H1 (cell line): Measurements from ENCODE around the gene OSM. TPM values are rescaled to one million over a fixed set of nuclear protein-coding genes. Genes with fewer than 3 reads are reported as not detected.

Experiments used
- CTCF ChIA-PET: fragments of 300-600 bp; sonication (Branson Sonifier 250); formaldehyde crosslinking; loops from one replicate; lab custom pipeline; 2021; ENCODE audit not compliant: partially characterized antibody; lab: Charles Lee
- POLR2A ChIA-PET: fragments of 300-600 bp; sonication (Branson Sonifier 250); formaldehyde crosslinking; loops from one replicate; lab custom pipeline; 2021; ENCODE audit warnings: inconsistent platforms; ENCODE audit not compliant: partially characterized antibody; lab: Charles Lee
- DNase-seq, 2 experiments: peaks; one replicate each; pipeline versions ENCODE4 v3.0.0 to v3.0.0-alpha.2; 2010 to 2022; ENCODE audit warnings: low spot score in 2 of 2, low read depth in 1 of 2, mixed read lengths in 1 of 2
- FAIRE-seq: peaks from 2 replicates; lab custom pipeline; 2011; peaks lifted over from hg19 to GRCh38; lab: Jason Lieb, UNC
- H2AFZ ChIP-seq: 2 replicates; pipeline ENCODE4 v1.8.1; 2012; ENCODE audit warnings: low read length, inconsistent platforms
- H2AK5ac ChIP-seq: 2 replicates; pipeline ENCODE4 v1.6.1; 2013; ENCODE audit warnings: low read depth, low read length
- H2BK120ac ChIP-seq: replicated peaks from 2 replicates; pipeline ENCODE3; 2013; ENCODE audit warnings: low read depth, low read length, inconsistent platforms
- H2BK12ac ChIP-seq: 2 replicates; pipeline ENCODE4 v1.6.1; 2013; ENCODE audit warnings: low read depth, low read length
- H2BK15ac ChIP-seq: 2 replicates; pipeline ENCODE4 v1.6.1; 2013; ENCODE audit warnings: low read length
- H2BK20ac ChIP-seq: 2 replicates; pipeline ENCODE4 v1.6.1; 2013; ENCODE audit warnings: low read length
- H2BK5ac ChIP-seq: 2 replicates; pipeline ENCODE4 v1.6.1; 2013; ENCODE audit warnings: low read depth, low read length
- H3K14ac ChIP-seq: 2 replicates; pipeline ENCODE4 v1.6.1; 2013; ENCODE audit warnings: inconsistent platforms; ENCODE audit not compliant: insufficient read length
- H3K18ac ChIP-seq: 2 replicates; pipeline ENCODE4 v1.6.1; 2013; ENCODE audit warnings: low read length; ENCODE audit errors: extremely low read depth
- H3K23ac ChIP-seq: 2 replicates; pipeline ENCODE4 v1.6.1; 2013; ENCODE audit warnings: inconsistent platforms; ENCODE audit not compliant: insufficient read length
- H3K23me2 ChIP-seq: 2 replicates; pipeline ENCODE4 v1.6.1; 2013; ENCODE audit warnings: low read depth, low read length
- H3K27ac ChIP-seq: 2 replicates; pipeline ENCODE4 v1.6.1; 2011; ENCODE audit warnings: low read depth, low read length, inconsistent platforms
- H3K27me3 ChIP-seq, 4 experiments: replicated peaks in 1 of 4; 1 replicate in 1 of 4; 2 replicates in 3 of 4; pipeline versions ENCODE4 v1.6.1 to v1.8.1; 2011 to 2013; ENCODE audit warnings: low read length in 3 of 4, mild to moderate bottlenecking in 3 of 4, inconsistent platforms in 2 of 4, mixed read lengths in 2 of 4, moderate library complexity in 1 of 4; ENCODE audit not compliant: control insufficient read depth in 3 of 4, insufficient read depth in 3 of 4; ENCODE audit errors: extremely low read depth in 1 of 4
- H3K36me3 ChIP-seq, 4 experiments: 2 replicates each; pipeline versions ENCODE4 v1.6.1 to v1.8.1; 2011 to 2013; ENCODE audit warnings: mild to moderate bottlenecking in 4 of 4, low read length in 3 of 4, moderate library complexity in 2 of 4, control low read depth in 1 of 4, inconsistent platforms in 1 of 4; ENCODE audit not compliant: insufficient read depth in 4 of 4, control insufficient read depth in 2 of 4
- H3K4ac ChIP-seq: replicated peaks from 2 replicates; pipeline ENCODE3; 2013; ENCODE audit warnings: low read length, low read depth, mixed read lengths, inconsistent platforms; ENCODE audit not compliant: insufficient read length
- H3K4me1 ChIP-seq, 4 experiments: replicated peaks in 1 of 4; 1 replicate in 1 of 4; 2 replicates in 3 of 4; pipeline versions ENCODE4 v1.6.1 to v1.8.1; 2011 to 2013; ENCODE audit warnings: low read length in 3 of 4, inconsistent platforms in 2 of 4, mixed read lengths in 1 of 4; ENCODE audit not compliant: insufficient read depth in 4 of 4, control insufficient read depth in 3 of 4
- H3K4me2 ChIP-seq, 2 experiments: 2 replicates each; pipeline versions ENCODE4 v1.6.1 to v1.8.1; 2011 to 2013; ENCODE audit warnings: low read depth in 2 of 2, low read length in 2 of 2, control low read depth in 1 of 2, inconsistent platforms in 1 of 2, mild to moderate bottlenecking in 1 of 2; ENCODE audit not compliant: insufficient read depth in 1 of 2
- H3K4me3 ChIP-seq, 4 experiments: fragments of 200-600, 300-600 bp in 1 of 4; sonication (generic), shearing (Covaris generic), sonication (Bioruptor Twin) in 1 of 4; 2 replicates each; pipeline versions ENCODE4 v1.5.1 to v1.8.1; 2011 to 2016; ENCODE audit warnings: low read length in 4 of 4, low read depth in 3 of 4, control low read depth in 2 of 4, inconsistent platforms in 2 of 4, mild to moderate bottlenecking in 2 of 4, mixed read lengths in 1 of 4, moderate library complexity in 1 of 4; ENCODE audit not compliant: insufficient read depth in 2 of 4; ENCODE audit errors: extremely low read depth in 1 of 4
- H3K56ac ChIP-seq: replicated peaks from 2 replicates; pipeline ENCODE3; 2013; ENCODE audit warnings: low read depth, mild to moderate bottlenecking, mixed read lengths, low read length, inconsistent platforms; ENCODE audit not compliant: insufficient read length
- H3K79me1 ChIP-seq: 2 replicates; pipeline ENCODE4 v1.6.1; 2013; ENCODE audit warnings: low read depth, low read length, control low read depth
- H3K79me2 ChIP-seq, 2 experiments: 2 replicates each; pipeline versions ENCODE4 v1.6.1 to v1.8.1; 2012 to 2013; ENCODE audit warnings: low read length in 2 of 2, mild to moderate bottlenecking in 2 of 2, inconsistent platforms in 1 of 2; ENCODE audit not compliant: insufficient read depth in 2 of 2, control insufficient read depth in 1 of 2
- H3K9ac ChIP-seq, 4 experiments: replicated peaks in 1 of 4; 1 replicate in 1 of 4; 2 replicates in 3 of 4; pipeline versions ENCODE4 v1.6.1 to v1.8.1; 2011 to 2013; ENCODE audit warnings: low read depth in 3 of 4, low read length in 3 of 4, control low read depth in 2 of 4, mild to moderate bottlenecking in 2 of 4, moderate library complexity in 2 of 4, inconsistent platforms in 1 of 4; ENCODE audit errors: extremely low read depth in 1 of 4
- H3K9me3 ChIP-seq, 2 experiments: 2 replicates each; pipeline versions ENCODE4 v1.6.1 to v1.8.1; 2012 to 2013; ENCODE audit warnings: mild to moderate bottlenecking in 2 of 2, moderate library complexity in 2 of 2, control low read depth in 1 of 2, inconsistent platforms in 1 of 2, low read depth in 1 of 2, low read length in 1 of 2, mixed read lengths in 1 of 2; ENCODE audit not compliant: insufficient read depth in 2 of 2
- H4K20me1 ChIP-seq, 2 experiments: replicated peaks in 1 of 2; 2 replicates each; pipeline versions ENCODE3 to v1.8.1; 2011 to 2013; ENCODE audit warnings: inconsistent platforms in 2 of 2, low read length in 2 of 2, mild to moderate bottlenecking in 1 of 2; ENCODE audit not compliant: insufficient read depth in 2 of 2, control insufficient read depth in 1 of 2
- H4K5ac ChIP-seq: 2 replicates; pipeline ENCODE4 v1.6.1; 2013; ENCODE audit warnings: low read length, low read depth, mixed read lengths, inconsistent platforms; ENCODE audit not compliant: insufficient read length
- H4K8ac ChIP-seq: 2 replicates; pipeline ENCODE4 v1.8.0; 2013; ENCODE audit warnings: mild to moderate bottlenecking, moderate library complexity, low read length, inconsistent platforms; ENCODE audit not compliant: insufficient read depth; ENCODE audit errors: extremely low read depth
- H4K91ac ChIP-seq: replicated peaks from 2 replicates; pipeline ENCODE3; 2013; ENCODE audit warnings: low read length, mixed read lengths, inconsistent platforms; ENCODE audit not compliant: insufficient read length
- FOSL1 ChIP-seq: IDR thresholded peaks from 2 replicates; pipeline ENCODE4 v1.6.1; 2011; ENCODE audit warnings: mild to moderate bottlenecking, low read depth, low read length, moderate library complexity; ENCODE audit not compliant: insufficient read depth
- RBBP5 ChIP-seq: IDR thresholded peaks from 2 replicates; pipeline ENCODE4 v1.7.1; 2012; ENCODE audit warnings: low read depth, mild to moderate bottlenecking, inconsistent platforms, low read length, moderate library complexity, borderline replicate concordance
- WGBS, 2 experiments: shearing (Covaris generic) in 1 of 2; methylation state at CpG; one replicate each; pipeline versions ENCODE4 v1.1.6 to v1.1.7; 2013 to 2015; ENCODE audit warnings: low lambda C conversion rate in 2 of 2, mixed read lengths in 2 of 2, inconsistent platforms in 1 of 2, low coverage in 1 of 2, missing lambda C conversion rate in 1 of 2; ENCODE audit not compliant: insufficient replicate concordance in 2 of 2, insufficient coverage in 1 of 2, insufficient read length in 1 of 2; ENCODE audit errors: extremely low coverage in 1 of 2, missing lambda C conversion rate in 1 of 2; 5-methylcytosine and 5-hydroxymethylcytosine counted together
- polyA plus RNA-seq, 7 experiments: library from polyadenylated mRNA; depleted of rRNA in 3 of 7; stranded (reverse) in 5 of 7; unstranded in 2 of 7; fragments of >200 nt in 5 of 7; fragments of 200-250 nt in 2 of 7; gene quantifications; 1 replicate in 5 of 7; 2 replicates in 1 of 7; 4 replicates in 1 of 7; pipeline versions ENCODE4 v1.2.1 to v1.2.3, GENCODE V29; 2011 to 2013; ENCODE audit warnings: missing spikeins in 2 of 7, mixed read lengths in 2 of 7
- total RNA-seq: library from RNA; stranded (reverse); fragmentation: NEBNext Ultra II Directional; extraction: Animal tissue kit (Norgen Biotek cat#: 25700); gene quantifications from 2 replicates; pipeline ENCODE4 v1.2.1, GENCODE V29; 2021

OSM gene
- total and polyA plus RNA-seq, 2 of the 8 experiments (the other 6 are each of a cell fraction or from before 2014, with no cell fraction given), result not detected

- Histone ChIP-seq H2BK5ac (no peak overlapping the region), H4K91ac (no peak overlapping the region), H4K20me1 (no peaks in the 10 kb centered on the region), H3K79me2 (no peaks in the 10 kb centered on the region), H4K5ac (no peak overlapping the region), H2BK15ac (peak overlapping the region; percentile 83; the same call in 1 of the 2 replicates), H3K4me2 (no peak overlapping the region), H3K14ac (no peak overlapping the region), H3K23ac (no peak overlapping the region), H2BK12ac (peak overlapping the region; percentile 68; the same call in 1 of the 2 replicates), H2AK5ac (0 out of 2 replicates have a peak overlapping the region, but pooled peaks have one; percentile 82), H3K79me1 (no peaks in the 10 kb centered on the region), H3K18ac (no peak overlapping the region), H2BK20ac (no peak overlapping the region; the same call in 1 of the 2 replicates), H3K4me1 (peaks cover 0 to 14% (median 9%) of the 10 kb centered on the region in 4 experiments; a peak in 6 of 7 replicates), H3K27me3 (peaks cover 0 to under 1% (median 0%) of the 10 kb centered on the region in 4 experiments; a peak in 2 of 7 replicates), H3K4me3 (no peak overlapping the region), H3K27ac (no peak overlapping the region), H3K9me3 (no peaks in the 10 kb centered on the region), H4K8ac (no peak overlapping the region), H3K4ac (no peak overlapping the region), H3K36me3 (no peaks in the 10 kb centered on the region), H2AFZ (no peak overlapping the region), H3K9ac (no peak overlapping the region), H2BK120ac (no peak overlapping the region), H3K23me2 (no peaks in the 10 kb centered on the region), H3K56ac (no peak overlapping the region)
- POLR2A ChIA-PET, result no interaction called here
- DNase-seq, result no peak
- no peak for FAIRE-seq
- 90% methylated on average over 4 of the region's 4 CpGs; no CpG with 5 or more reads in 1 of the 2 experiments for WGBS, 2 experiments
- CTCF ChIA-PET, result interaction anchor here (1.1 to 3.5 kb wide), 5 partner anchors 13 to 155 kb away, joined by 3 to 17 read pairs (median 6); no protein-coding TSS in a partner anchor
- TF ChIP-seq FOSL1 (no peak), RBBP5 (no peak)
- TF ChIP-seq, all 59 proteins: peak for 0
Measured at GRCh38 chr22:30262112-30262511, 4.5 kb downstream of the OSM start.
